ENCODE data around the gene DEDD. TPM values are rescaled to one million over a fixed set of nuclear protein-coding genes. Genes with fewer than 3 reads are reported as not detected.

The DEDD gene, protein sequence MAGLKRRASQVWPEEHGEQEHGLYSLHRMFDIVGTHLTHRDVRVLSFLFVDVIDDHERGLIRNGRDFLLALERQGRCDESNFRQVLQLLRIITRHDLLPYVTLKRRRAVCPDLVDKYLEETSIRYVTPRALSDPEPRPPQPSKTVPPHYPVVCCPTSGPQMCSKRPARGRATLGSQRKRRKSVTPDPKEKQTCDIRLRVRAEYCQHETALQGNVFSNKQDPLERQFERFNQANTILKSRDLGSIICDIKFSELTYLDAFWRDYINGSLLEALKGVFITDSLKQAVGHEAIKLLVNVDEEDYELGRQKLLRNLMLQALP
- total RNA-seq = 10 to 100 TPM; 35.5 to 36.6 TPM
- polyA plus RNA-seq (2013, experiment 1 of 2) = 26.2 TPM
- 31.8 TPM for polyA plus RNA-seq (2013, experiment 2 of 2)
- total RNA-seq = 26.1 to 55.3 (median 40.4) reads per million in 172 experiments

DNA sequence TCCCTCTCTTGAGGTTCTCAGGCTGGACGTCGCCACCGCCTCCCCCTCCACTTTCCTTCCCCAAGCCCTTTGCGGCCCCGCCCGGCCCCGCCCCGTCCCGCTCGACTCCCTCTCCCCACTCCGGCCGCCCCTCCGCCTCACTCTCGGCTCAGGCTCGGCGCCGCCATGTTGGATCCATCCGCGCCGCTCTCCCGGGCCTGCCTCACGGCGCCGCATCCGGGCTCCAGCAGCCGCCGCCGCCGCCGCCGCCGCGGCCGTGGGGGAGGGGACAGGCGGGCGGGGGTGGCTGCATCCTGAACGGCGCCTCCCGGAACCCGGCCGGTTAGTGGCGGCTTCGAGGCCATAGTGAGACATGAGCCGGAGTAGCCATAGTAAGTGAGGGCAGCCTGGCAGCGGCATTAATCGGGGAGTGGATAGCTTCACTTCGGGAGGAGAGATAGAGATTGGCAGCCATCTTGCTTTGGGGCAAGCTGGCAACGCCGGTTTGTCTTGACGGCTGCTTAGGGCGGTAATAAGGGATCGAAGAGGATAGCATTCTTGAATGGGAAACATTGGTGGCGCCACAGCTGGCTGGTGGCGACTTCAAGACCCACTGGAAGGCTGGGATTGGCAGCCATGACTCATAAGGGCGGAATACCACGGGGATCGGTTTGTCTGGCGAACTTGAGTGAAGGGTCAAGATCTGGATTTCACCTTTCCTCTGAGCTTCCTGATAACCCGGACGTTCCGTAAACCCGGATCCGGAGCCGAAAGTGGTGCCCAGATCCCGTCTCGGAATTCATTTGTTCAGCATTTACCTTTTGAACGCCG is at the start of gene DEDD:
Gene DEDD (minus strand): TSS at position 258 of the 810 bp plus-strand sequence. CDS start 8,205 bp downstream, outside the sequence.
- Mint-ChIP-seq H3K4me3 (no peak within 1 kb of the TSS), H3K4me1 (ENCODE audit: low read depth) (peaks cover 41% of the 10 kb centered on the region), H3K27ac (no peak within 1 kb of the TSS), H3K27me3 (no peaks in the 10 kb centered on the region), H3K9me3 (no peaks in the 10 kb centered on the region), H3K36me3 (ENCODE audit: low read depth) (peaks cover 39% of the 10 kb centered on the region)
- Histone ChIP-seq H3K9me3 (ENCODE audit: control insufficient read depth in 1 of 2, insufficient read depth in 1 of 2, low read length in 2 of 2) (no peaks in the 10 kb centered on the region), H3K36me3 (ENCODE audit: insufficient read depth, low read length) (peaks cover 22% of the 10 kb centered on the region), H3K27ac (ENCODE audit: low read depth in 1 of 2, low read length in 2 of 2) (peak within 1 kb of the TSS; percentile 79 to 94), H3K27me3 (ENCODE audit: control insufficient read depth in 1 of 2, insufficient read depth in 2 of 2, low read length in 2 of 2) (no peaks in the 10 kb centered on the region), H3K4me1 (ENCODE audit: insufficient read depth, low read length) (peaks cover 46% of the 10 kb centered on the region), H3K4me3 (ENCODE audit: low read length) (peak within 1 kb of the TSS; percentile 98)
- POLR2A ChIA-PET = interaction anchor here (0.6 to 3.4 kb wide), 26 partner anchors 9 to 295 kb away, joined by 3 to 37 read pairs (median 4); partner anchors contain the start of genes ARHGAP30, B4GALT3, F11R and KLHDC9
- ATAC-seq (ENCODE audit: poor library complexity) (peak; percentile 95), DNase-seq (peak; percentile 80 to 97 (median 86))
- CTCF ChIA-PET = interaction anchor here (0.6 to 2.0 kb wide), 6 partner anchors 15 to 70 kb away, joined by 3 to 8 read pairs (median 4); partner anchors contain the start of genes NDUFS2, NIT1, PFDN2 and PPOX
- intact Hi-C loops (cut with DNase I, micrococcal nuclease) = loop anchor here (1.0 to 10.0 kb wide), 5 partner anchors 13 to 848 kb away; partner anchors contain the start of genes PPOX (in 2 of the 2), UFC1 (in 2 of the 2), NIT1 (in 1 of the 2) and PEX19 (in 1 of the 2)
- no peak for TF ChIP-seq CTCF (IDR thresholded peaks at IDR 0.05)

DNA sequence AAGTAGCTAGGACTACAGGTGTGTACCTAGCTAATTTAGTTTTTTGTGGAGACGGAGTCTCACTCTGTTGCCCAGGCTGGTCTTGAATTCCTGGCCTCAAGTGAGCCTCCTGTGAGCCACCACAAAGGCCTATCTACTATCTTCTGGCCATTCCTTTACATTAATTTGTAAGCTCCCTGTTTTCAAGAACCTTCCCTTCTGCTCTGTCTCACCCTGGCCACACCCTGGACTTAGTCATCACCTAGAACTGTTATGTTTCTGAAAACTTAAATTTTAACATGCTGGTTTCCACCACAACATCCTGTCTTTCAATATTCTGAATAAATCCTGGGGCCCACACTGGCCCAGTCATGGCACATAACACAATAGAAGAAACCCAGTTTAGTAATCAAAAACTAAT is 49.7 kb upstream of the DEDD start:
- Mint-ChIP-seq H3K4me3 (peak overlapping the region; percentile 72), H3K27ac (peak overlapping the region; percentile 97), H3K4me1 (ENCODE audit: low read depth) (peaks cover 77% of the 10 kb centered on the region), H3K27me3 (no peaks in the 10 kb centered on the region), H3K9me3 (no peaks in the 10 kb centered on the region), H3K36me3 (ENCODE audit: low read depth) (peaks cover 3% of the 10 kb centered on the region)
- ATAC-seq (ENCODE audit: poor library complexity) (peak; percentile 49), DNase-seq (peak in 13 of 14 experiments; percentile 36 to 90 (median 54))
- no peaks in the 10 kb centered on the region for H3K9me3 ChIP-seq (ENCODE audit: control insufficient read depth in 1 of 2, insufficient read depth in 1 of 2, low read length in 2 of 2)
- peak overlapping the region; percentile 8 for H3K4me3 ChIP-seq (ENCODE audit: low read length)
- peak overlapping the region; percentile 74 to 78 for H3K27ac ChIP-seq (ENCODE audit: low read depth in 1 of 2, low read length in 2 of 2)
- H3K4me1 ChIP-seq (ENCODE audit: insufficient read depth, low read length) = peaks cover 83% of the 10 kb centered on the region
- ChIA-PET POLR2A (interaction anchor here (0.6 to 5.2 kb wide), 24 partner anchors 9 to 213 kb away, joined by 3 to 67 read pairs (median 5); partner anchors contain the start of genes ADAMTS4, ARHGAP30, NDUFS2 and NIT1), CTCF (interaction anchor here (0.8 to 3.3 kb wide), 6 partner anchors 9 to 109 kb away, joined by 3 to 18 read pairs (median 10); partner anchors contain the start of genes NDUFS2, PPOX and TOMM40L)
- H3K27me3 ChIP-seq (ENCODE audit: control insufficient read depth in 1 of 2, insufficient read depth in 2 of 2, low read length in 2 of 2) = no peaks in the 10 kb centered on the region
- H3K36me3 ChIP-seq (ENCODE audit: insufficient read depth, low read length) = no peaks in the 10 kb centered on the region
- TF ChIP-seq CTCF (IDR thresholded peaks at IDR 0.05) = no peak
- intact Hi-C loops (cut with DNase I, micrococcal nuclease) = no loop called here

- H3K9me3 Mint-ChIP-seq = no peaks in the 10 kb centered on the region
- peaks cover 81% of the 10 kb centered on the region for H3K4me1 ChIP-seq (ENCODE audit: insufficient read depth, low read length)
- peak; percentile 70 for TF ChIP-seq CTCF (IDR thresholded peaks at IDR 0.05)
- H3K36me3 ChIP-seq (ENCODE audit: insufficient read depth, low read length) = peaks cover 4% of the 10 kb centered on the region
- H3K27me3 ChIP-seq (ENCODE audit: control insufficient read depth in 1 of 2, insufficient read depth in 2 of 2, low read length in 2 of 2) = no peaks in the 10 kb centered on the region
- H3K4me1 Mint-ChIP-seq (ENCODE audit: low read depth) = peaks cover 77% of the 10 kb centered on the region
- POLR2A ChIA-PET = interaction anchor here (0.7 to 5.2 kb wide), 4 partner anchors 10 to 27 kb away, joined by 3 to 67 read pairs (median 13); partner anchors contain the start of genes NDUFS2, PPOX and UFC1
- no peaks in the 10 kb centered on the region for H3K27me3 Mint-ChIP-seq
- no peaks in the 10 kb centered on the region for H3K9me3 ChIP-seq (ENCODE audit: control insufficient read depth in 1 of 2, insufficient read depth in 1 of 2, low read length in 2 of 2)
- ATAC-seq (ENCODE audit: poor library complexity) (no peak), DNase-seq (peak in 3 of 14 experiments; percentile 36 to 49 (median 44))
- intact Hi-C loops (cut with DNase I, micrococcal nuclease) = no loop called here
- H3K4me3 ChIP-seq (ENCODE audit: low read length) = no peak overlapping the region
- peaks cover 17% of the 10 kb centered on the region for H3K36me3 Mint-ChIP-seq (ENCODE audit: low read depth)
- CTCF ChIA-PET = interaction anchor here (1.0 to 3.3 kb wide), 2 partner anchors 11 to 126 kb away, joined by 3 to 14 read pairs; no protein-coding TSS in a partner anchor
- peak overlapping the region in 1 of 2 donors; percentile 78 for H3K27ac ChIP-seq (ENCODE audit: low read depth in 1 of 2, low read length in 2 of 2)
- peak overlapping the region; percentile 97 for H3K27ac Mint-ChIP-seq
- peak overlapping the region; percentile 55 for H3K4me3 Mint-ChIP-seq
Measured at GRCh38 chr1:161180639-161181038, 48.2 kb upstream of the DEDD start.

All from CD4-positive, alpha-beta T cell (primary cell).